Measurements from ENCODE around the gene PRSS50. TPM values are rescaled to one million over a fixed set of nuclear protein-coding genes. Genes with fewer than 3 reads are reported as not detected.

PRSS50 gene
- total RNA-seq, 1 experiment from 2014 or later = 0.70 TPM

GRCh38 chr3:46667657-46668056, 50.0 kb downstream of the PRSS50 start (continued):
- TF ChIP-seq ATF6 (CRISPR knock-in tag; IDR thresholded peaks at IDR 0.05) = no peak

- no peak overlapping the region for H3K4me3 Mint-ChIP-seq
- CTCF ChIA-PET = interaction anchor here (0.6 kb wide), 1 partner anchor 17 kb away, joined by 3 read pairs; no protein-coding TSS in a partner anchor
Observed at GRCh38 chr3:46667061-46667621, 50.5 kb downstream of the PRSS50 start.

More at GRCh38 chr3:46667061-46667621, 50.5 kb downstream of the PRSS50 start:
- ATAC-seq (no peak), DNase-seq (ENCODE audit: low spot score) (peak; percentile 7)
- Mint-ChIP-seq H3K27me3 (ENCODE audit: low read depth) (no peaks in the 10 kb centered on the region; the same call in 1 of the 2 replicates), H3K36me3 (no peaks in the 10 kb centered on the region; the same call in 1 of the 2 replicates), H3K27ac (no peak overlapping the region), H3K4me1 (peaks cover 19% of the 10 kb centered on the region), H3K9me3 (no peaks in the 10 kb centered on the region)
- POLR2A ChIA-PET = no interaction called here
- no peak for TF ChIP-seq ZNF425 (CRISPR knock-in tag; conservative IDR thresholded peaks at IDR 0.05)
- TF ChIP-seq FOXP1 (CRISPR knock-in tag; IDR thresholded peaks at IDR 0.05; ENCODE audit: borderline replicate concordance) = no peak
- no peak for TF ChIP-seq USF1 (CRISPR knock-in tag; IDR thresholded peaks at IDR 0.05)
- TF ChIP-seq CDX4 (CRISPR knock-in tag; IDR thresholded peaks at IDR 0.05; ENCODE audit: borderline replicate concordance) = no peak
- no peak for TF ChIP-seq USF2 (CRISPR knock-in tag; IDR thresholded peaks at IDR 0.05)
- TF ChIP-seq ERG (CRISPR knock-in tag; IDR thresholded peaks at IDR 0.05) = no peak
- no peak for TF ChIP-seq ZNF671 (CRISPR knock-in tag; IDR thresholded peaks at IDR 0.05)
- TF ChIP-seq EMX1 (CRISPR knock-in tag; IDR thresholded peaks at IDR 0.05) = no peak
- no peak for TF ChIP-seq ZNF532 (CRISPR knock-in tag; IDR thresholded peaks at IDR 0.05; ENCODE audit: borderline replicate concordance)
